ENCODE data around the gene WNT9A.
A peak's percentile ranks its signal among the peaks of the same experiment; 100 is the strongest.

Gene WNT9A

GRCh38 chr1:227939791-227940771 is 7.7 kb downstream of the WNT9A start:
- no peak for ATAC-seq

GRCh38 chr1:227938911-227939790 is 8.6 kb downstream of the WNT9A start:
- no peak for ATAC-seq

GRCh38 chr1:227938276-227938675 is 9.5 kb downstream of the WNT9A start:
- no peak for ATAC-seq

GRCh38 chr1:227937838-227938145 is 9.9 kb downstream of the WNT9A start:
- ATAC-seq = no peak

GRCh38 chr1:227937031-227937837 is 10.5 kb downstream of the WNT9A start:
- no peak for ATAC-seq

GRCh38 chr1:227935826-227936225 is 11.9 kb downstream of the WNT9A start:
- ATAC-seq = no peak

GRCh38 chr1:227934476-227935313 is 13.0 kb downstream of the WNT9A start:
- ATAC-seq = peak; percentile 91 to 92

- ATAC-seq = no peak
These were observed 17.8 kb downstream of the WNT9A start for GRCh38 chr1:227929751-227930472.

- no peak for ATAC-seq
These were observed 18.8 kb downstream of the WNT9A start for GRCh38 chr1:227928811-227929375.

GRCh38 chr1:227927971-227928741 is 19.6 kb downstream of the WNT9A start:
- ATAC-seq = no peak

- ATAC-seq = no peak
These were observed 20.5 kb downstream of the WNT9A start for GRCh38 chr1:227926896-227927885.

GRCh38 chr1:227926216-227926791 is 21.4 kb downstream of the WNT9A start:
- ATAC-seq = no peak

- no peak for ATAC-seq
These were observed 22.0 kb downstream of the WNT9A start for GRCh38 chr1:227925582-227926198.

GRCh38 chr1:227924833-227925574 is 22.7 kb downstream of the WNT9A start:
- no peak for ATAC-seq

GRCh38 chr1:227924168-227924832 is 23.4 kb downstream of the WNT9A start:
- ATAC-seq = no peak

All from activated CD4-positive, CD25-positive, alpha-beta regulatory T cell treated with anti-CD3 and anti-CD28 coated beads, Interleukin-2, amount 50 U/mL, for 24 hours (primary cell).